Measurements from ENCODE around the gene SHC4.

Gene SHC4, protein sequence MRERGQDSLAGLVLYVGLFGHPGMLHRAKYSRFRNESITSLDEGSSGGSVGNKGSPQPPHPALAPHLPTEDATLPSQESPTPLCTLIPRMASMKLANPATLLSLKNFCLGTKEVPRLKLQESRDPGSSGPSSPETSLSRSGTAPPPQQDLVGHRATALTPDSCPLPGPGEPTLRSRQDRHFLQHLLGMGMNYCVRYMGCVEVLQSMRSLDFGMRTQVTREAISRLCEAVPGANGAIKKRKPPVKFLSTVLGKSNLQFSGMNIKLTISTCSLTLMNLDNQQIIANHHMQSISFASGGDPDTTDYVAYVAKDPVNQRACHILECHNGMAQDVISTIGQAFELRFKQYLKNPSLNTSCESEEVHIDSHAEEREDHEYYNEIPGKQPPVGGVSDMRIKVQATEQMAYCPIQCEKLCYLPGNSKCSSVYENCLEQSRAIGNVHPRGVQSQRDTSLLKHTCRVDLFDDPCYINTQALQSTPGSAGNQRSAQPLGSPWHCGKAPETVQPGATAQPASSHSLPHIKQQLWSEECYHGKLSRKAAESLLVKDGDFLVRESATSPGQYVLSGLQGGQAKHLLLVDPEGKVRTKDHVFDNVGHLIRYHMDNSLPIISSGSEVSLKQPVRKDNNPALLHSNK

DNA sequence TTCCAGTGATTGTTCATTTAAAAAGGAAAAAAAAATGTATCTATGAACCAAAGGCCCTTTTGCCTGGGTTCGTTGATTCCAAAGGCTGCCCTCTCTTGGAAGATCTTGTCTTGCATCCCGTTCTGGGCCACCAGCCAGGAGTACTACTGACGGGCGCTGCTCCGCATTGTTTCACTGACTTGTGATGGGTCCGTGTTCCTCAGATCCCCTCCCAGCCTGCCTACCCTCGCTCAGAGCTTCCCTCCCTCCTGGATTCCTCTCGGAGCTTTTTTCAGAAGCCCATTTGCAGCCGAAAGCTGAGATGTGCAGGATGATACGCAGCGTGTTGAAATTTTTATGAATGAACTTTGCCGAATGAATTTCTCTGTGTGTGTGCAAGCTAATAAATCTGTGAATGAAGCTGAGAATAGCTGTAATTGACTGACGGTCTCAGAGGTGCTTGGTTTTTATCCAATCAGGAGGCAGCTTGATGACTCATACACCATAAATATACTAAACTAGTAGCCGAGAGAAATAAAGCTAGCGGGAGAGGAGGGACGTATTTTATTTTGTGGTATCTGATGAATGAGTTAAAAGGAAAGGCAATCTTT is at the start of gene SHC4:
Gene SHC4, minus strand, starts transcription at position 396 of the 590 bp plus-strand sequence. CDS start 904 bp downstream, outside the sequence.
- H3K27me3 Mint-ChIP-seq: peaks cover 65% of the 10 kb centered on the region
- peak within 1 kb of the TSS; percentile 1 for H3K27ac Mint-ChIP-seq
- peaks cover 43% of the 10 kb centered on the region for H3K4me1 Mint-ChIP-seq (ENCODE audit: low read depth)
- no peaks in the 10 kb centered on the region for H3K9me3 Mint-ChIP-seq
- no peaks in the 10 kb centered on the region for H3K36me3 Mint-ChIP-seq (ENCODE audit: low read depth)
- peak; percentile 44 for DNase-seq
- H3K4me3 Mint-ChIP-seq: peak within 1 kb of the TSS; percentile 80

DNA sequence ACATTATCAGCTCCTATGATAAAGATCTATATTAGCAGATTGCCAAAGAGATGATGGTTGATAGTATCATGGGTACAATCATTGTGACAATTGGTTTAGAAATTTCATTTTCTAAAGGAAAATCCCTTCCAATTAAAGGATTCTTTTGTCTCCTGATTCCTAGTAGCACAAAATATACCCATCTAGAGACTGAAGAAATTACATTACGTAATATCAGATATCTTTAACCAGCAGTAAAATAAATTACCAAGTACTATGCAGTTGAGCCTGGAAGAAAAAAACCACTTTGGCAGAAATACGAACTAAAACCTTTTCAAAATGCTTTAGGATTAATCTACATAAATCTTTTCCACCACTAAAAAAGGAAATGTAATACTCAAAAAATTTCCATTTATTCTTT is 35.6 kb upstream of the SHC4 start:
- Mint-ChIP-seq H3K27ac (no peak overlapping the region), H3K4me3 (no peak overlapping the region), H3K27me3 (no peaks in the 10 kb centered on the region), H3K9me3 (no peaks in the 10 kb centered on the region), H3K36me3 (ENCODE audit: low read depth) (peaks cover 74% of the 10 kb centered on the region), H3K4me1 (ENCODE audit: low read depth) (no peaks in the 10 kb centered on the region)
- no peak for DNase-seq

DNA sequence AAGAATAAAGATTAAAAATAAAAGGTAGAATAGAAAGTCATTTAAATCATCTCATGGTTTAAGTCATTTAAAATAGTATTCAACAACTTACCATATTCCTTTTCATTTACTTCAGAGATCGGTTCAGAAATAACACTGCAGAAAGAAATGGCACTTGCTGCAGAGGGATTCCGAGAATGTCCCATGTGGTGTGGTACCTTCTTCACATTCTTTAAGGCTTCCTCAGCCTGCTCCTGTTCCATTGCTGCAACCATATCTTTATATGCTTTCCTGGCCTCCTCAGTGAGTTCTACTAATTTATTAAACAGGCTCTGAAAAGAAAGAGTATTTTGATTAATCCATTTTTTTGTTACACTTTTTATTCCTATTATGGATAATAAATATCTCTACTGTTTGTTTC is 32.6 kb upstream of the SHC4 start:
- H3K4me3 Mint-ChIP-seq: no peak overlapping the region
- no peak overlapping the region for H3K27ac Mint-ChIP-seq
- no peaks in the 10 kb centered on the region for H3K9me3 Mint-ChIP-seq
- no peaks in the 10 kb centered on the region for H3K4me1 Mint-ChIP-seq (ENCODE audit: low read depth)
- no peak for DNase-seq
- H3K27me3 Mint-ChIP-seq: no peaks in the 10 kb centered on the region
- H3K36me3 Mint-ChIP-seq (ENCODE audit: low read depth): peaks cover 74% of the 10 kb centered on the region

DNA sequence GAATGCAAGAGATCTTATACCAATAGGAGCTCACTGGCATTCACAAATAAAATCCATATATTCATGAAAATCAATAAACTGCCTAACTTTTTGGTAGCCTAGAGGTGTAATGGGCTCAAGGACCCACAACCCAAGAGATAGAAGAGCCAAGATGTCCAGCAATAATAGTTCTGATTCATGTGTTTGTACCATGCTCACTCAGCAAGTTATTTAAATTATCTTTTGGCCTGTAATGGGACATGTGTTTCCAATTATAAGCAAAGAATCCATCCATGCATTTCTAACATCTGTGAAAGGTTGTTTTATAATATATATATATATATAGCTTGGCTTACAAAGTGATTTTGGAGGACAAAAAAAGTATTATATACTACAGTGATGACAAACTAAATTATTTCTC is 29.7 kb upstream of the SHC4 start:
- Mint-ChIP-seq H3K4me3 (no peak overlapping the region), H3K36me3 (ENCODE audit: low read depth) (peaks cover 59% of the 10 kb centered on the region), H3K9me3 (no peaks in the 10 kb centered on the region), H3K4me1 (ENCODE audit: low read depth) (no peaks in the 10 kb centered on the region), H3K27ac (no peak overlapping the region), H3K27me3 (no peaks in the 10 kb centered on the region)
- DNase-seq: no peak

DNA sequence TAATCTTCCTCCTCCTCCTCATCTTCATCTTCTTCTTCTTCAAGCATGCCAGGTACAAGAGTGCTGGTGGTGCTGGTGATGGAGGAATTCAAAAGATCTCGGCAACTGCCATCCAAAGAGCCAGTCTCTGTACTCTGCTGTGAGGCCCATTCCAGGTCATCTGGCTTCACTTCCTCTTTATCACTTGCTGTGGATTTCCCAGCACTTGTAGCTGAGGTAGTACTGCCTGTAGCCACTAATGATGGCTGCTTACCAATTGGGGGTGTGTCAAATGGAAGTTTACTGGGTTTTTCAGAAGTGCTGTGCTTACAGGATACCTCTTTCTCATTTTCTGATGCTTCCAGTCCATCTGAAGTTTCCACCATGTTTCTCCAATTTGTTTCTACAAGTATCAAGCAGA is 28.8 kb upstream of the SHC4 start:
- no peak for DNase-seq
- H3K4me3 Mint-ChIP-seq: no peak overlapping the region
- H3K9me3 Mint-ChIP-seq: no peaks in the 10 kb centered on the region
- H3K4me1 Mint-ChIP-seq (ENCODE audit: low read depth): no peaks in the 10 kb centered on the region
- no peak overlapping the region for H3K27ac Mint-ChIP-seq
- H3K36me3 Mint-ChIP-seq (ENCODE audit: low read depth): peaks cover 60% of the 10 kb centered on the region
- no peaks in the 10 kb centered on the region for H3K27me3 Mint-ChIP-seq

DNA sequence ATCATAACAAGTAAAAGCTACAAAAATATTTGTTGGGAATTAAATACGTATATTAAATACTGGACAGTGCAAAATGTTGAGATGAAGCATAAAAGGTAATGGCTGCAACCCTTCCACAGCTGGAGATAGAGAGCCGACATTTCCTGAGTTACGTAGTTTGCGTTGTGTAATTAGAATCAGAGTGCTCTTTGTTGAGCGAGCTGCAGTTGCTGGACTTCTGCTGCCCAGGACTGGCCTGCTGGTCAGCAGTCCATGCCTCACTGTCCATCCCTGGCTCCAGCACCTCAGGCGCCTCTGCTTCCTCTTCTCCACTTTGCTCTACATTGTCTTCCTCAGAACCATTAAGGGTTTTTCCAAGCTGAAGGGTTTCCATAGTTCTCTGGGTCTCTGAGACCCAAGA is 28.4 kb upstream of the SHC4 start:
- Mint-ChIP-seq H3K27me3 (no peaks in the 10 kb centered on the region), H3K9me3 (no peaks in the 10 kb centered on the region), H3K4me1 (ENCODE audit: low read depth) (no peaks in the 10 kb centered on the region)

DNA sequence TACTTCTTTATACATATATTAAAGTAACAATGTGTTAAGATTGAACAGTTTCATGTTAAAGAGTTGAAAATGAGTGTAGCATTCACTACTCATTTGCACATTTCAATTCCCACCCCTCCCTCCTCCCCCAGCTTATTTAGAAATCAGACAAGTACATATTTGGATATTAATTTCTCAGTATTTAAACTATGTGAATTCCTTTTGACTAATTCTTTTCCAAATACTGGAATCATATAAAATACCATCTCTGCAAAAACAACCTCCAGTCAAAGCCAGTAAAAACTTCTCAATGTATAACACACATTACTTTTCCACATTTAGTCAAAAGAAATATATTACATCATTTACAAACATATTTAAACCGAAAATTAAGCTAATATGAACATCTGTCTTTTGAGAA is 25.5 kb upstream of the SHC4 start:
- Mint-ChIP-seq H3K4me1 (ENCODE audit: low read depth) (no peaks in the 10 kb centered on the region), H3K27me3 (no peaks in the 10 kb centered on the region), H3K4me3 (no peak overlapping the region), H3K36me3 (ENCODE audit: low read depth) (peaks cover 36% of the 10 kb centered on the region), H3K27ac (no peak overlapping the region), H3K9me3 (no peaks in the 10 kb centered on the region)
- no peak for DNase-seq

More for the DNA sequence above, 28.4 kb upstream of the SHC4 start:
- peaks cover 56% of the 10 kb centered on the region for H3K36me3 Mint-ChIP-seq (ENCODE audit: low read depth)
- H3K27ac Mint-ChIP-seq: no peak overlapping the region
- no peak overlapping the region for H3K4me3 Mint-ChIP-seq
- DNase-seq: no peak

DNA sequence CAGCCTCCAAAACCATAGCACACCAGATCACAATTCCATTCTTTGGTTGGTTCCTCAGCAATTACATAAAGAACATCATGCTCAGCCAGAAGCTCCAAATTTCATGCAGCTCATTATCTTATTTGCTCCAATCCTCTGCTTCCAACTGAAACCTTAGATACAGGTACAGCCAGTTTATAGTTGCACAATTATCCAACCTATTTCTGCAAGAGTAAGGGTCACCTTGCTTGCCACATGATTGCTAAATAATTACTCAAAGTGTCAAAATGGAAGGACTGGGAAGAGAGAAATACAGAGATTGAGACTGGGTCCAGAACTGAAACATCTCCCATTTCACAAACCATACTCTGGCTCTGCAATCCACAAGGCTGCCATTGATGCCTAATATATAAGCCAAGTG is 23.4 kb upstream of the SHC4 start:
- Mint-ChIP-seq H3K27ac (no peak overlapping the region), H3K36me3 (ENCODE audit: low read depth) (peaks cover 20% of the 10 kb centered on the region), H3K9me3 (no peaks in the 10 kb centered on the region), H3K4me3 (no peak overlapping the region), H3K27me3 (peaks cover 3% of the 10 kb centered on the region), H3K4me1 (ENCODE audit: low read depth) (no peaks in the 10 kb centered on the region)
- no peak for DNase-seq

DNA sequence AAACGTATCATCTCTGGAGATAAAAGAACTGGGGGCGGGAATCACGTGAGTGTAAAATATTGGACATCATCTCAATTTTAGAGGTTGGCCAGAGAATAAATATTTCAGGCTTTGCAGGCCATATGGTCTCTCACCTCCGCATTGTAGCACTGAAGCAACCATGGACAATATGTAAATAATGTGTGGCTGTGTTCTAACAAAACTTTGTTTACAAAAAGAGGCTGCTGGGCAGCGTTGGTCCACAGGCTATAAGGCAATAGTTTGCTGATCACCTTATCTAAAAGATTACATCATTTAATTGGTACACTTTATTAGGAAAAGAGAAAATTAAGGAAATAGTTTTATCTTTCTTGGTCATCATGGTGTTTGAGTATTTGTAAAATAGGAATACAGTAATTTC is 22.5 kb upstream of the SHC4 start:
- H3K4me1 Mint-ChIP-seq (ENCODE audit: low read depth): no peaks in the 10 kb centered on the region
- no peak for DNase-seq
- H3K27me3 Mint-ChIP-seq: peaks cover 10% of the 10 kb centered on the region
- no peaks in the 10 kb centered on the region for H3K9me3 Mint-ChIP-seq
- no peak overlapping the region for H3K4me3 Mint-ChIP-seq
- no peak overlapping the region for H3K27ac Mint-ChIP-seq
- peaks cover 14% of the 10 kb centered on the region for H3K36me3 Mint-ChIP-seq (ENCODE audit: low read depth)

DNA sequence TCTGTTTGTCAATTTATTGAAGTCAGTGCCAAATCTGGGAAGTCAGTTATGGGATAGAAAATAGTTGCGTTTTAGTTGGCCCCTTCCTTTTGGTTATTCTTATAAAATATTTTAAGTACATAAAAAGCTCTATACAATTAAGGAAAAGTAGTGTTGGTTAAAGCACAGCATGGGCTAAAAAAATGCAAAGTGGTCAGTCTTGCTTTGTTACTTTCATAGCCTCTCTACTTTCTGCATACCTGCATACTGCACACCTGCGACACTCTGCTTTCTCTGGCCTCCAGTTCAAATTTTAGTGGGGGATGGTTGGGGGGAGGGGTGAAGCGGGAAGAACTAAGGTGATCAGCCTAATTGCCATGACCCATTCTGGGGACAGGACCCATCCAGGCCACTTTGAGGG is 21.8 kb upstream of the SHC4 start:
- Mint-ChIP-seq H3K36me3 (ENCODE audit: low read depth) (peaks cover 11% of the 10 kb centered on the region), H3K27ac (no peak overlapping the region), H3K4me1 (ENCODE audit: low read depth) (no peaks in the 10 kb centered on the region), H3K9me3 (no peaks in the 10 kb centered on the region), H3K27me3 (peaks cover 10% of the 10 kb centered on the region), H3K4me3 (no peak overlapping the region)
- no peak for DNase-seq

DNA sequence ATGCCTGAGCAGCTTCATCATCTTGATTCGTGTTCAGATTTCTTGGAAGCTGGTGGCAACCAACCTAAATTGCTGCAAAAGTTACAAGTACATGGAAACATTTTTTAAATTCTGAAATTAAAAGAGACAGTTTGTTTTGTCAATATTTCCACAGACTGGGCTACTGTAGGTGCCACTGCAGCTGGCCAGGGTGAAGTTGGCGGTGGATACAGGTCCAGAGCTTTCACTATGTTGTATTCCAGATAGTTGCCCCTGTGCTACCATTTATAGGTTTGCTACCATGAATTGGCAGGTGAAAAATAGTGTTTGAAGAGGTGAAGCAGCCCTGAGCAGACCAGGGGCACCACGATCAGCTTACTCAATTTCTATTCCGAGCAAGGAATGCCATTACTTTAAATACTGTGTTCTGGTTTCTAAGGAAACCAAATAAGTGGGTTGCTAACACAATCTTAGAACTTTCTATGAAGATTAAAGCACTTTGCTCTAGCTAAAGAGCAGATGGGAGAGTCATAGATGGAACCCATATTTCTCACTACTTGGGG is 21.2 kb upstream of the SHC4 start:
- Mint-ChIP-seq H3K27me3 (peaks cover 15% of the 10 kb centered on the region), H3K36me3 (ENCODE audit: low read depth) (peaks cover 6% of the 10 kb centered on the region), H3K4me3 (no peak overlapping the region), H3K27ac (no peak overlapping the region), H3K9me3 (no peaks in the 10 kb centered on the region), H3K4me1 (ENCODE audit: low read depth) (no peaks in the 10 kb centered on the region)
- DNase-seq: no peak

DNA sequence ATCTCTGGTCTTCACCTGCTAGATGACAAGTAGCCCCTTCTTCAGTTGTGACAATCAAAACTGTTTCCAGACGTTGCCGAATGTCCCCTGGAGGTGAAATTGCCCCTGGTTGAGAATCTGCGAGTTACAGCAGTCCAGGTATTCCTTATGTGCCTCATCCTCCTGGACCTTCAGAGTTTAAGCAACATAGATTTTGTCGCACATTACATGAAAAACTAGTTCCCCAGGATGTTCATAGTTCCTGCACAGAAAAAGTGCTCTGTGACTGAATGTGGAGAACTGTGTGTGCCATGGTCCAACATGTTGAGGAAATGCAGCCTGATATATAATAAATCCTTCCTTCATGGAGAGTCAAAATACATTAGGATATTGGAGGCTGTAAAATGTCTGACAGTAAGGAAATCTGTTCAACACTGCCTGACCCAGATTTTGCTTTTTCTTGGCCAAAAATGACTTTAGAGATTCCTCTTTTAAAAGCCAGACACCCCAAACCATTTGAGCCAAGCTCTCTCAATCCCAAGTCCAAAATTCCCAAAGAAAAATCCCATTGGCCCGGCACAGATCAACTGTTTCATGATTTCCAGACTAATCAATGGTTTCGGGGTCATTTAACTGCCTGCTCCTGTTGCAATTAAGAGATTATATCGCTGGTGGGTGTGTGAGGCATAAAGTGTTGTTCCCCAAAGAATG is 20.4 kb upstream of the SHC4 start:
- Mint-ChIP-seq H3K27me3 (peaks cover 20% of the 10 kb centered on the region), H3K4me1 (ENCODE audit: low read depth) (no peaks in the 10 kb centered on the region), H3K4me3 (no peak overlapping the region), H3K36me3 (ENCODE audit: low read depth) (peaks cover 6% of the 10 kb centered on the region), H3K27ac (no peak overlapping the region), H3K9me3 (no peaks in the 10 kb centered on the region)
- no peak for DNase-seq

DNA sequence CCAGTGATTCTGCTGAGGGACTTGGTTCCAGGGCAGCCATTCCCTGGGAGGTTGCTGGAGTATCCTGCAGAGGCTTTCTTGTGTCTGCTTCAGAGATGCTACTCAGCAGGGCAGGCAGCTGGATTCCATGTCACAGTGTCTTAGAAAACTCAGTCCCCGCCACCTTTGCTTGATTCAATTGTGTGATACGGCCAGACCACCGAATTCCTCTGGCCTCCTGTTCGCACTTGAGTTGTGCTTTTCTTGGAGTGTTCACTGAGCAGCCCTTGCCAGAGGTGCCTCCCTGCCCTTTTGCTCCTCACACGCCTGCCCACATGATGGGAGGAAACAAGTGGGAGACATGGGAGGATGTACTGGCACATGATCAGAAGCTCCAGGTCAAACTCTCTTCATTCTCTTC is 19.6 kb upstream of the SHC4 start:
- H3K9me3 Mint-ChIP-seq: no peaks in the 10 kb centered on the region
- peaks cover 5% of the 10 kb centered on the region for H3K36me3 Mint-ChIP-seq (ENCODE audit: low read depth)
- no peak overlapping the region for H3K4me3 Mint-ChIP-seq
- H3K4me1 Mint-ChIP-seq (ENCODE audit: low read depth): no peaks in the 10 kb centered on the region
- DNase-seq: no peak
- H3K27me3 Mint-ChIP-seq: peaks cover 26% of the 10 kb centered on the region
- H3K27ac Mint-ChIP-seq: no peak overlapping the region

DNA sequence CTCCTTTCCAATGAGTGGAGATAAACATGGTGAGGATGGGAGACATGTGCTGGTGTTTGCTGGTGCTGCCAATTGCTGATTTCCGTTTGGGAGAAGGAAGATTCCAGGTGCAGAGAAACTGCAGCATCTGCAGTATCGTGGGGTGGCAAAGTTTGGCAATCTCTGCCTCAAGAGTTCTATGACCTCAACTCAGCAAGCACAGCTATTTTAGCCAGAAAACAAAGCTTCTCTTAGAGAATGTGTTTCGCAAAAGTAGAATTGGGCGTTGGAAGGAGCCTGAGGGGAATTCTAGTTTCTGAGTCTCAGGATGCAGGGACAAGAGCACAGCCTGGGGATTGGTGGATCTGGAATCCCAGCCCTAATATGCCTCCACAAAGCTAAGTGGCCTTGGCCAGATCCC is 18.2 kb upstream of the SHC4 start:
- H3K9me3 Mint-ChIP-seq: no peaks in the 10 kb centered on the region
- DNase-seq: no peak
- H3K27me3 Mint-ChIP-seq: peaks cover 33% of the 10 kb centered on the region
- no peak overlapping the region for H3K27ac Mint-ChIP-seq
- no peaks in the 10 kb centered on the region for H3K36me3 Mint-ChIP-seq (ENCODE audit: low read depth)
- H3K4me3 Mint-ChIP-seq: no peak overlapping the region
- H3K4me1 Mint-ChIP-seq (ENCODE audit: low read depth): no peaks in the 10 kb centered on the region
